Measurements from ENCODE around the gene DCHS1. TPM values are rescaled to one million over a fixed set of nuclear protein-coding genes. Genes with fewer than 3 reads are reported as not detected.

DCHS1 gene
- total RNA-seq, 1 experiment from 2014 or later = 14.2 TPM

DNA sequence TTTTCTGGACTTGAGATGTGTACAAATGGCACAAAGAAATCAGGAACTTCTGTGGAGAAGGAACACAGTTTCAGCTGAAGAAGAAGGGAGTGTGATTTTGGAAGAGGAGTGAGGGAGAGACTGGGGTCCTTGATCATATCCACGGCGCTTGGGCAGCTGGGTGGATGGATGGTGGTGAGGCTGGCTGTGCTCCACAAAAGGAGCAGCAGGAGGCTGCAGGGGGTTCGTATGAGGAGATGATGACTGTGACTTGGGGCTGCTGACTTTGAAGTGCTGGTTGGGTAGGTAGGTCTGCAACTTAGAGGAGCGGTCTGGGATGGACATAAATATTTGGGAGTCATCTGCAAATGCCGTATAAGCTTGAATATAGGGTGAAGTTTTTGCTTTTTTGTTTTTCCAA lies 1.3 kb upstream of the DCHS1 start:
- Mint-ChIP-seq H3K36me3 (no peaks in the 10 kb centered on the region), H3K27ac (no peak overlapping the region), H3K4me1 (peaks cover 11% of the 10 kb centered on the region), H3K9me3 (no peaks in the 10 kb centered on the region), H3K4me3 (peak overlapping the region; percentile 79), H3K27me3 (ENCODE audit: low read depth) (peaks cover 19% of the 10 kb centered on the region)
- ATAC-seq (peak; percentile 7; the same call in 1 of the 2 replicates), DNase-seq (ENCODE audit: low spot score) (no peak)
- ChIA-PET POLR2A (no interaction called here), CTCF (interaction anchor here (2.3 kb wide), 1 partner anchor 11 kb away, joined by 14 read pairs; no protein-coding TSS in a partner anchor)
- TF ChIP-seq NFYB (CRISPR knock-in tag; conservative IDR thresholded peaks at IDR 0.05; ENCODE audit: low read depth) (no peak), NR1H2 (CRISPR knock-in tag; IDR thresholded peaks at IDR 0.05) (no peak), ELF4 (CRISPR knock-in tag; IDR thresholded peaks at IDR 0.05; ENCODE audit: low read depth) (no peak), ZNF423 (CRISPR knock-in tag; IDR thresholded peaks at IDR 0.05) (no peak), IRF2 (CRISPR knock-in tag; IDR thresholded peaks at IDR 0.05; ENCODE audit: borderline replicate concordance, low read depth) (no peak), CBFB (CRISPR knock-in tag; IDR thresholded peaks at IDR 0.05; ENCODE audit: low read depth) (no peak), GTF2I (CRISPR knock-in tag; conservative IDR thresholded peaks at IDR 0.05) (no peak), KAT7 (CRISPR knock-in tag; IDR thresholded peaks at IDR 0.05; ENCODE audit: borderline replicate concordance) (no peak), CREM (CRISPR knock-in tag; IDR thresholded peaks at IDR 0.05) (no peak), ETV6 (CRISPR knock-in tag; IDR thresholded peaks at IDR 0.05) (no peak), HMGA2 (CRISPR knock-in tag; IDR thresholded peaks at IDR 0.05) (no peak)
- TF ChIP-seq, protein P1, sequence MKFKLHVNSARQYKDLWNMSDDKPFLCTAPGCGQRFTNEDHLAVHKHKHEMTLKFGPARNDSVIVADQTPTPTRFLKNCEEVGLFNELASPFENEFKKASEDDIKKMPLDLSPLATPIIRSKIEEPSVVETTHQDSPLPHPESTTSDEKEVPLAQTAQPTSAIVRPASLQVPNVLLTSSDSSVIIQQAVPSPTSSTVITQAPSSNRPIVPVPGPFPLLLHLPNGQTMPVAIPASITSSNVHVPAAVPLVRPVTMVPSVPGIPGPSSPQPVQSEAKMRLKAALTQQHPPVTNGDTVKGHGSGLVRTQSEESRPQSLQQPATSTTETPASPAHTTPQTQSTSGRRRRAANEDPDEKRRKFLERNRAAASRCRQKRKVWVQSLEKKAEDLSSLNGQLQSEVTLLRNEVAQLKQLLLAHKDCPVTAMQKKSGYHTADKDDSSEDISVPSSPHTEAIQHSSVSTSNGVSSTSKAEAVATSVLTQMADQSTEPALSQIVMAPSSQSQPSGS (CRISPR knock-in tag; IDR thresholded peaks at IDR 0.05; ENCODE audit: borderline replicate concordance, low read depth) = no peak
- TF ChIP-seq, protein P2, sequence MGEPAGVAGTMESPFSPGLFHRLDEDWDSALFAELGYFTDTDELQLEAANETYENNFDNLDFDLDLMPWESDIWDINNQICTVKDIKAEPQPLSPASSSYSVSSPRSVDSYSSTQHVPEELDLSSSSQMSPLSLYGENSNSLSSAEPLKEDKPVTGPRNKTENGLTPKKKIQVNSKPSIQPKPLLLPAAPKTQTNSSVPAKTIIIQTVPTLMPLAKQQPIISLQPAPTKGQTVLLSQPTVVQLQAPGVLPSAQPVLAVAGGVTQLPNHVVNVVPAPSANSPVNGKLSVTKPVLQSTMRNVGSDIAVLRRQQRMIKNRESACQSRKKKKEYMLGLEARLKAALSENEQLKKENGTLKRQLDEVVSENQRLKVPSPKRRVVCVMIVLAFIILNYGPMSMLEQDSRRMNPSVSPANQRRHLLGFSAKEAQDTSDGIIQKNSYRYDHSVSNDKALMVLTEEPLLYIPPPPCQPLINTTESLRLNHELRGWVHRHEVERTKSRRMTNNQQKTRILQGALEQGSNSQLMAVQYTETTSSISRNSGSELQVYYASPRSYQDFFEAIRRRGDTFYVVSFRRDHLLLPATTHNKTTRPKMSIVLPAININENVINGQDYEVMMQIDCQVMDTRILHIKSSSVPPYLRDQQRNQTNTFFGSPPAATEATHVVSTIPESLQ (CRISPR knock-in tag; IDR thresholded peaks at IDR 0.05) = no peak
- TF ChIP-seq, protein P3, sequence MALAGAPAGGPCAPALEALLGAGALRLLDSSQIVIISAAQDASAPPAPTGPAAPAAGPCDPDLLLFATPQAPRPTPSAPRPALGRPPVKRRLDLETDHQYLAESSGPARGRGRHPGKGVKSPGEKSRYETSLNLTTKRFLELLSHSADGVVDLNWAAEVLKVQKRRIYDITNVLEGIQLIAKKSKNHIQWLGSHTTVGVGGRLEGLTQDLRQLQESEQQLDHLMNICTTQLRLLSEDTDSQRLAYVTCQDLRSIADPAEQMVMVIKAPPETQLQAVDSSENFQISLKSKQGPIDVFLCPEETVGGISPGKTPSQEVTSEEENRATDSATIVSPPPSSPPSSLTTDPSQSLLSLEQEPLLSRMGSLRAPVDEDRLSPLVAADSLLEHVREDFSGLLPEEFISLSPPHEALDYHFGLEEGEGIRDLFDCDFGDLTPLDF (CRISPR knock-in tag; IDR thresholded peaks at IDR 0.05) = no peak
- TF ChIP-seq, protein P4, sequence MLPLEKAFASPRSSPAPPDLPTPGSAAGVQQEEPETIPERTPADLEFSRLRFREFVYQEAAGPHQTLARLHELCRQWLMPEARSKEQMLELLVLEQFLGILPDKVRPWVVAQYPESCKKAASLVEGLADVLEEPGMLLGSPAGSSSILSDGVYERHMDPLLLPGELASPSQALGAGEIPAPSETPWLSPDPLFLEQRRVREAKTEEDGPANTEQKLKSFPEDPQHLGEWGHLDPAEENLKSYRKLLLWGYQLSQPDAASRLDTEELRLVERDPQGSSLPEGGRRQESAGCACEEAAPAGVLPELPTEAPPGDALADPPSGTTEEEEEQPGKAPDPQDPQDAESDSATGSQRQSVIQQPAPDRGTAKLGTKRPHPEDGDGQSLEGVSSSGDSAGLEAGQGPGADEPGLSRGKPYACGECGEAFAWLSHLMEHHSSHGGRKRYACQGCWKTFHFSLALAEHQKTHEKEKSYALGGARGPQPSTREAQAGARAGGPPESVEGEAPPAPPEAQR (CRISPR knock-in tag; IDR thresholded peaks at IDR 0.05) = no peak
- TF ChIP-seq, protein P5, sequence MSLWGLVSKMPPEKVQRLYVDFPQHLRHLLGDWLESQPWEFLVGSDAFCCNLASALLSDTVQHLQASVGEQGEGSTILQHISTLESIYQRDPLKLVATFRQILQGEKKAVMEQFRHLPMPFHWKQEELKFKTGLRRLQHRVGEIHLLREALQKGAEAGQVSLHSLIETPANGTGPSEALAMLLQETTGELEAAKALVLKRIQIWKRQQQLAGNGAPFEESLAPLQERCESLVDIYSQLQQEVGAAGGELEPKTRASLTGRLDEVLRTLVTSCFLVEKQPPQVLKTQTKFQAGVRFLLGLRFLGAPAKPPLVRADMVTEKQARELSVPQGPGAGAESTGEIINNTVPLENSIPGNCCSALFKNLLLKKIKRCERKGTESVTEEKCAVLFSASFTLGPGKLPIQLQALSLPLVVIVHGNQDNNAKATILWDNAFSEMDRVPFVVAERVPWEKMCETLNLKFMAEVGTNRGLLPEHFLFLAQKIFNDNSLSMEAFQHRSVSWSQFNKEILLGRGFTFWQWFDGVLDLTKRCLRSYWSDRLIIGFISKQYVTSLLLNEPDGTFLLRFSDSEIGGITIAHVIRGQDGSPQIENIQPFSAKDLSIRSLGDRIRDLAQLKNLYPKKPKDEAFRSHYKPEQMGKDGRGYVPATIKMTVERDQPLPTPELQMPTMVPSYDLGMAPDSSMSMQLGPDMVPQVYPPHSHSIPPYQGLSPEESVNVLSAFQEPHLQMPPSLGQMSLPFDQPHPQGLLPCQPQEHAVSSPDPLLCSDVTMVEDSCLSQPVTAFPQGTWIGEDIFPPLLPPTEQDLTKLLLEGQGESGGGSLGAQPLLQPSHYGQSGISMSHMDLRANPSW (CRISPR knock-in tag; conservative IDR thresholded peaks at IDR 0.05; ENCODE audit: low read depth) = no peak
- TF ChIP-seq, protein P6, sequence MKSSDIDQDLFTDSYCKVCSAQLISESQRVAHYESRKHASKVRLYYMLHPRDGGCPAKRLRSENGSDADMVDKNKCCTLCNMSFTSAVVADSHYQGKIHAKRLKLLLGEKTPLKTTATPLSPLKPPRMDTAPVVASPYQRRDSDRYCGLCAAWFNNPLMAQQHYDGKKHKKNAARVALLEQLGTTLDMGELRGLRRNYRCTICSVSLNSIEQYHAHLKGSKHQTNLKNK (CRISPR knock-in tag; IDR thresholded peaks at IDR 0.05) = no peak

DNA sequence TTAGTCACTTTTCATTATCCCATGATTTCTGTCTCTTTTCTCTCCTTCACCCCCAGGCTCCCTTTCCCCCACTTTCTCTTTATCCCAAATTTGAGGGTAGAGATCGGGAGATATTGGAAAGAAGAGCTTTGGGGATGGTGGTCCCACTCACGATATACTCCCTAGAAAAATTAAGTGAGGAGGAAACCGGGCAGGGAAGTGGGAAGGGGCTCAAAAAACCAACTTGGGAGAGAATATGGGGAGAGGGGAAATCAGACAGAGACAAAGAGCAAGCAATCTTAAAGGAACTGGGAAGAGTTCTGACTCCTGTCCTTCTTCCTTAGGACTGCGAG lies 941 bp upstream of the DCHS1 start:
- H3K27ac Mint-ChIP-seq = no peak overlapping the region
- peaks cover 19% of the 10 kb centered on the region for H3K27me3 Mint-ChIP-seq (ENCODE audit: low read depth)
- H3K36me3 Mint-ChIP-seq = no peaks in the 10 kb centered on the region
- ChIA-PET CTCF (interaction anchor here (2.3 kb wide), 1 partner anchor 11 kb away, joined by 14 read pairs; no protein-coding TSS in a partner anchor), POLR2A (no interaction called here)
- peaks cover 11% of the 10 kb centered on the region for H3K4me1 Mint-ChIP-seq
- ATAC-seq = no peak
- no peaks in the 10 kb centered on the region for H3K9me3 Mint-ChIP-seq
- DNase-seq (ENCODE audit: low spot score) = no peak
- peak overlapping the region; percentile 79 for H3K4me3 Mint-ChIP-seq
- TF ChIP-seq, protein P6 (CRISPR knock-in tag; IDR thresholded peaks at IDR 0.05) = no peak
- TF ChIP-seq FOXJ3 (CRISPR knock-in tag; IDR thresholded peaks at IDR 0.05; ENCODE audit: borderline replicate concordance) (no peak), NR3C1 (CRISPR knock-in tag; conservative IDR thresholded peaks at IDR 0.05; ENCODE audit: low read depth) (no peak)
- TF ChIP-seq, protein P1 (CRISPR knock-in tag; IDR thresholded peaks at IDR 0.05; ENCODE audit: borderline replicate concordance, low read depth) = no peak
- TF ChIP-seq, protein P7, sequence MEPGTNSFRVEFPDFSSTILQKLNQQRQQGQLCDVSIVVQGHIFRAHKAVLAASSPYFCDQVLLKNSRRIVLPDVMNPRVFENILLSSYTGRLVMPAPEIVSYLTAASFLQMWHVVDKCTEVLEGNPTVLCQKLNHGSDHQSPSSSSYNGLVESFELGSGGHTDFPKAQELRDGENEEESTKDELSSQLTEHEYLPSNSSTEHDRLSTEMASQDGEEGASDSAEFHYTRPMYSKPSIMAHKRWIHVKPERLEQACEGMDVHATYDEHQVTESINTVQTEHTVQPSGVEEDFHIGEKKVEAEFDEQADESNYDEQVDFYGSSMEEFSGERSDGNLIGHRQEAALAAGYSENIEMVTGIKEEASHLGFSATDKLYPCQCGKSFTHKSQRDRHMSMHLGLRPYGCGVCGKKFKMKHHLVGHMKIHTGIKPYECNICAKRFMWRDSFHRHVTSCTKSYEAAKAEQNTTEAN (CRISPR knock-in tag; IDR thresholded peaks at IDR 0.05) = no peak
